C4-2B (cell line): ENCODE measurements around the gene SPATA16.

Source experiments
- ZFX ChIP-seq: fragments of 450-650 bp; IDR thresholded peaks from 2 replicates; pipeline ENCODE4 v1.6.1; 2017
- TF ChIP-seq, protein P1 (sequence below): fragments of 450-650 bp; conservative IDR thresholded peaks from 2 replicates; pipeline ENCODE4 v1.5.1; 2017; ENCODE audit warnings: mild to moderate bottlenecking

DNA sequence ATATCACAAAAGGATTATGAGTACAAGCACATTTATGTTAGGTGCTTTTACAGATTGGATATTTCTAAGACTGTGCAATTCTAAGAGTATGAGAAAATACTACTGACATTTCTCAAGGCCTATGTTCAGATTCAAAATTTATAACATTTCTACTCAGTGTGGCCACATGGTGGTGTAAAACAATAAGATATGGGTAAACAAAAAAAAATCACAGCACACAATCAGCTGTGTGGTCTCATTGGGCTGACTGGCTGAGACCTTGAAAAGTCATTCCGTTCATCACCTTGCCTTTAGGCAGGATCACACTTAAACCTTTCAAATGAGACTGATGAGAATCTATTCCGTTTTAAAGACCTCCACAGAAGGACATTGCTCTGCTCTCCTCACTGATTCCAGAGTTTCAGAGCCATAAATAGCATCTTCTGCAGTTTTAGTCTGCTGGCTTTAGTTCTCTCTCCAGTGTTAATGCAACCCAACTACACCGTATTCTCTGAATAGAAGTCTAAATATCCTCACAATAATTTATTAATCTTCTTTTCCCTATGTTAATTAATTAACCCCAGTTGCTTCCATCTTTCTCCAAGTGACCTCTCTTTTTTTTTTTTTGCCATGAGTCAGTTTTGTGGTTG, 158.2 kb downstream of the SPATA16 start:
- TF ChIP-seq, protein P1, sequence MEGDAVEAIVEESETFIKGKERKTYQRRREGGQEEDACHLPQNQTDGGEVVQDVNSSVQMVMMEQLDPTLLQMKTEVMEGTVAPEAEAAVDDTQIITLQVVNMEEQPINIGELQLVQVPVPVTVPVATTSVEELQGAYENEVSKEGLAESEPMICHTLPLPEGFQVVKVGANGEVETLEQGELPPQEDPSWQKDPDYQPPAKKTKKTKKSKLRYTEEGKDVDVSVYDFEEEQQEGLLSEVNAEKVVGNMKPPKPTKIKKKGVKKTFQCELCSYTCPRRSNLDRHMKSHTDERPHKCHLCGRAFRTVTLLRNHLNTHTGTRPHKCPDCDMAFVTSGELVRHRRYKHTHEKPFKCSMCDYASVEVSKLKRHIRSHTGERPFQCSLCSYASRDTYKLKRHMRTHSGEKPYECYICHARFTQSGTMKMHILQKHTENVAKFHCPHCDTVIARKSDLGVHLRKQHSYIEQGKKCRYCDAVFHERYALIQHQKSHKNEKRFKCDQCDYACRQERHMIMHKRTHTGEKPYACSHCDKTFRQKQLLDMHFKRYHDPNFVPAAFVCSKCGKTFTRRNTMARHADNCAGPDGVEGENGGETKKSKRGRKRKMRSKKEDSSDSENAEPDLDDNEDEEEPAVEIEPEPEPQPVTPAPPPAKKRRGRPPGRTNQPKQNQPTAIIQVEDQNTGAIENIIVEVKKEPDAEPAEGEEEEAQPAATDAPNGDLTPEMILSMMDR: peak; percentile 70
- no peak for TF ChIP-seq ZFX
